HEK293T (cell line): ENCODE measurements around the gene NOVA2.

Source experiments
- BHLHE40 ChIP-seq: fragments of 450-650 bp; IDR thresholded peaks from 2 replicates; pipeline ENCODE4 v1.6.1; 2016; ENCODE audit warnings: mild to moderate bottlenecking, moderate library complexity, borderline replicate concordance
- FOXA1 ChIP-seq: fragments of 450-650 bp; IDR thresholded peaks from 2 replicates; pipeline ENCODE4 v1.6.1; 2016; ENCODE audit warnings: mild to moderate bottlenecking
- HDGF ChIP-seq: fragments of 450-650 bp; IDR thresholded peaks from 2 replicates; pipeline ENCODE4 v1.6.1; 2017; ENCODE audit warnings: antibody characterized with exemption, borderline replicate concordance
- NFRKB ChIP-seq: fragments of 450-650 bp; IDR thresholded peaks from 2 replicates; pipeline ENCODE4 v1.6.1; 2016; ENCODE audit warnings: mild to moderate bottlenecking, moderate library complexity
- SUZ12 ChIP-seq: fragments of 450-650 bp; IDR thresholded peaks from 2 replicates; pipeline ENCODE4 v1.6.1; 2016; ENCODE audit warnings: mild to moderate bottlenecking

DNA sequence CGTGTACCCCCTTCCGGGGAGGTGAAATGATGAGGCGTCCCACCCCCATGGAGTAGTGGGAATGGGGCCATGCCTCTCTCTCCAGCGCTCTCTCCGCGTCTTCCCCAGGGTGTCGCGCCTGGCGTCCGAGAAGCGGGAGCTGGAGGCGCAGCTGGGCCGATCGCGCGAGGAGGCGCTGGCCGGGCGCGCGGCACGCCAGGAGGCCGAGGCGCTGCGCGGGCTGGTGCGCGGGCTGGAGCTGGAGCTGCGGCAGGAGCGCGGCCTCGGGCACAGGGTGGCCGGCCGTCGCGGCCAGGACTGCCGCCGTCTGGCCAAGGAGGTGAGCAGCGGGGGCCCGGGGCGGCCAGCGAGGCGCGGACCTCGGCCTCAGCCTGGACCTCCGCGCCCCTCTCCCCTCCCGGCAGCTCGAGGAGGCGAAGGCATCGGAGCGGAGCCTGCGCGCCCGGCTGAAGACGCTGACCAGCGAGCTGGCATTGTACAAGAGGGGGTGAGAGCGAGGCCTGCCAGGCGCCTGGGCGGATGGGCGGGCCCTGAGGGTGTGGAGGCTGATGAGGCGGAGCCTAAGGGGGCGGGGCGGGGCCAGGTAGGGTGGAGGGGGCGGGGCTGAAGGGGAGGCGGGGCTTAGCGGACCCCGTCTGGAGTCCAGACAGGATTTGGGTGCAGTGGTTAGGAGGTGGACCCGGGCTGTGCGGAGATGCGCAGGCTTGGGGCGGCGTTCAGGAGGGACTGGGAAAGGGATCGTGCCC is 41.4 kb upstream of the NOVA2 start:
- no peak for TF ChIP-seq BHLHE40
- TF ChIP-seq FOXA1, result no peak
- no peak for TF ChIP-seq SUZ12
- no peak for TF ChIP-seq NFRKB
- no peak for TF ChIP-seq HDGF
